SH-SY5Y (cell line): ENCODE measurements around the gene INPP5B.

Experiments
- GATA2 ChIP-seq: IDR thresholded peaks from 2 replicates; pipeline ENCODE4 v1.6.1; 2011; ENCODE audit warnings: mild to moderate bottlenecking, low read depth, low read length
- GATA3 ChIP-seq: IDR thresholded peaks from 2 replicates; pipeline ENCODE4 v1.6.1; 2011; ENCODE audit warnings: low read depth, mild to moderate bottlenecking, low read length, moderate library complexity

INPP5B gene

DNA sequence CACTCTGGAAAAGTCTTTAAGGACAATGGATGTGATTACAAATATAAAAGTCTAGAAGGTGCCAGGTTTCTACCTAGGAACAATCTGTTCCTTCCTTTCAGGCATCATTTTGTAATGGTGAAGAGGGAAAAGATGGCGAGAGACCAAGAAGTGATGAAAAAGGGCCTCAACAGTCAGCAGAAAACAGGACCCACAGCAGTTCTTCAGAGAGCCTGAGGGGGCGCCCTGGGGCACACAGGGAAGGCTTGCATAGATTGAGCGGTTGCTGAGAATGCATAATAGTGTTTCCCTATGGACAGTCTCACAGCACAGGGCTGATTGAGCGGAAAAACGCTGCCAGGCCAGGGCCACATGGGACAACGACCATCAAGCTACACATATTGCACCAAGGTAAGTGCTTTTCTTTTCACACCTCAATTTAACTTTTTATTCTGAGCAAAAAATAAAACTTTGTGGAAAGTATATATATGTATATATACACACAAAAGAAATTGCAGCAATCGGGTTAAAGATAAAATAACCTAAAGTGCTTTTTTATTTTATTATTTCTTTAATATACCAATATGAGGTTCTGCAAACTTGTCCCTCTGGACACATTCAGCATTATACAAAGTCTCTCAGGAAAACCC lies 135.7 kb downstream of the INPP5B start:
- no peak for TF ChIP-seq GATA2
- no peak for TF ChIP-seq GATA3
